Peyer's patch (tissue), 4 donors: Measurements from ENCODE around the gene MFRP.

ENCODE experiments used
- POLR2A ChIP-seq, 2 donors: fragments of 450-650 bp; IDR thresholded peaks; one replicate each; pipeline ENCODE4 v1.5.1; 2017; ENCODE audit warnings: antibody characterized with exemption in 2 of 2, mild to moderate bottlenecking in 2 of 2, moderate library complexity in 2 of 2
- TF ChIP-seq, protein P1 (sequence below), 6 experiments: fragments of 450-650 bp in 4 of 6; fragments of 200-600 bp in 2 of 6; sonication (generic) in 1 of 6; IDR thresholded peaks; one replicate each; pipeline ENCODE4 v1.5.1; 2017 to 2019; ENCODE audit warnings: antibody characterized with exemption in 6 of 6, mild to moderate bottlenecking in 3 of 6, moderate library complexity in 1 of 6

DNA sequence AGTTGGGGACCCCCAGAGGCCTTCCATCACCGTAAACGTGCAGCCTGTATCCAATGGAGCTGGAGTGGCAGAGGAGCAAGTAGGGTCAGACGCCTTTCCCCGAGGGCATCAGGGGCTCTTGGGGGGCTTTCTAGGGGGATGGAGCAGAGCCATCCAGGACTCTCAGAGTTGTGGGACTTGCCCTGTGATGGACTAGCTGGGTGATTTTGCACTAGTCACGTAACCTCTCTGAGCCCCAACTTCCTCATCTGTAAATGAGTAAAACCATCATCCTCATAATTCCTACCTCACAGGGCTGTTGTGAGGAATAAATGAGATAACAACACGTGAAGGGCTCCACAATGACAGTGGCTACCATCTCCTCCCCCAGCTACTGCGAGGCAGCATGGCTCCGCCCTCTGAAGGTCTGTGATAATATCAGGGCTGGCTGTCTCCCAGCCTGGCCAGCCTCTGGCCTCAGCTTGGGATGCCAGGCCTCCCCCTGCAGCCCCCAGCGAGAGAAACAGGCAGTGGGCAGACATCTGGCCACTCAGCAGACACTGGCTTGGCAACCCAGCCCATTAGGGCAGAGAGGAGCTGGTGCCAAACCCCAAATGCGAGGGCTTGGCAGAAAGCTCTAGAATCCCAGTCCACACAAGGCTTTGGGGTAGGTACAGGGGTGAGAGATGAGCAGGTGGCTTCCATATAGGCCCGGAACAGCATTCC is 28.3 kb upstream of the MFRP start:
- TF ChIP-seq, protein P1, sequence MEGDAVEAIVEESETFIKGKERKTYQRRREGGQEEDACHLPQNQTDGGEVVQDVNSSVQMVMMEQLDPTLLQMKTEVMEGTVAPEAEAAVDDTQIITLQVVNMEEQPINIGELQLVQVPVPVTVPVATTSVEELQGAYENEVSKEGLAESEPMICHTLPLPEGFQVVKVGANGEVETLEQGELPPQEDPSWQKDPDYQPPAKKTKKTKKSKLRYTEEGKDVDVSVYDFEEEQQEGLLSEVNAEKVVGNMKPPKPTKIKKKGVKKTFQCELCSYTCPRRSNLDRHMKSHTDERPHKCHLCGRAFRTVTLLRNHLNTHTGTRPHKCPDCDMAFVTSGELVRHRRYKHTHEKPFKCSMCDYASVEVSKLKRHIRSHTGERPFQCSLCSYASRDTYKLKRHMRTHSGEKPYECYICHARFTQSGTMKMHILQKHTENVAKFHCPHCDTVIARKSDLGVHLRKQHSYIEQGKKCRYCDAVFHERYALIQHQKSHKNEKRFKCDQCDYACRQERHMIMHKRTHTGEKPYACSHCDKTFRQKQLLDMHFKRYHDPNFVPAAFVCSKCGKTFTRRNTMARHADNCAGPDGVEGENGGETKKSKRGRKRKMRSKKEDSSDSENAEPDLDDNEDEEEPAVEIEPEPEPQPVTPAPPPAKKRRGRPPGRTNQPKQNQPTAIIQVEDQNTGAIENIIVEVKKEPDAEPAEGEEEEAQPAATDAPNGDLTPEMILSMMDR (IDR thresholded peaks at IDR 0.05): no peak
- TF ChIP-seq POLR2A (IDR thresholded peaks at IDR 0.05): no peak
